ENCODE measurements around the gene COL11A2. TPM values are rescaled to one million over a fixed set of nuclear protein-coding genes. Genes with fewer than 3 reads are reported as not detected.

The COL11A2 gene
- total RNA-seq, 1 experiment from 2014 or later, result 0.58 TPM

GRCh38 chr6:33139596-33140206 lies 52.6 kb downstream of the COL11A2 start:
- Histone ChIP-seq H3K4me3 (ENCODE audit: low read length) (no peak overlapping the region), H2AFZ (ENCODE audit: low read length) (no peak overlapping the region), H3K79me2 (ENCODE audit: low read length) (no peaks in the 10 kb centered on the region), H3K9me2 (replicated peaks; ENCODE audit: low read length) (no peaks in the 10 kb centered on the region), H3K27ac (ENCODE audit: low read length) (no peak overlapping the region), H3K4me2 (ENCODE audit: low read length) (no peak overlapping the region), H3K27me3 (ENCODE audit: low read length) (peaks cover 44% of the 10 kb centered on the region), H3K9me3 (ENCODE audit: low read length) (no peaks in the 10 kb centered on the region), H3K36me3 (ENCODE audit: low read depth, low read length) (no peaks in the 10 kb centered on the region), H4K20me1 (ENCODE audit: low read length) (no peaks in the 10 kb centered on the region), H3K4me1 (ENCODE audit: insufficient read depth, low read length) (no peaks in the 10 kb centered on the region), H3K9ac (ENCODE audit: low read length) (no peak overlapping the region), H3F3A (ENCODE audit: low read length, unreplicated experiment) (no peaks in the 10 kb centered on the region)
- POLR2A ChIA-PET (ENCODE audit: unreplicated experiment), result no interaction called here
- ATAC-seq (no peak), DNase-seq (no peak)
- intact Hi-C loops (cut with micrococcal nuclease), result loop anchor here (10.0 kb wide), 1 partner anchor 255 kb away; no protein-coding TSS in a partner anchor
- CTCF ChIA-PET, result no interaction called here
- no TSS peak for BruUV-seq (replicated peaks)
- no peak for TF ChIP-seq EZH2 (IDR thresholded peaks at IDR 0.05; ENCODE audit: low read length, unreplicated experiment)
- TF ChIP-seq CTCF (conservative IDR thresholded peaks at IDR 0.05; ENCODE audit: low read depth, low read length), result no peak
- TF ChIP-seq EZH2phosphoT487 (IDR thresholded peaks at IDR 0.05; ENCODE audit: borderline replicate concordance, low read length), result no peak

GRCh38 chr6:33136310-33136900 lies 55.9 kb downstream of the COL11A2 start:
- no peak for TF ChIP-seq EZH2phosphoT487 (IDR thresholded peaks at IDR 0.05; ENCODE audit: borderline replicate concordance, low read length)
- TF ChIP-seq CTCF (conservative IDR thresholded peaks at IDR 0.05; ENCODE audit: low read depth, low read length), result no peak
- TF ChIP-seq EZH2 (IDR thresholded peaks at IDR 0.05; ENCODE audit: low read length, unreplicated experiment), result no peak
- H3K27me3 ChIP-seq (ENCODE audit: low read length), result peaks cover 27% of the 10 kb centered on the region
- H3K9me2 ChIP-seq (replicated peaks; ENCODE audit: low read length), result no peaks in the 10 kb centered on the region
- no peaks in the 10 kb centered on the region for H3K79me2 ChIP-seq (ENCODE audit: low read length)
- no peak overlapping the region for H3K4me3 ChIP-seq (ENCODE audit: low read length)
- no peak overlapping the region for H3K27ac ChIP-seq (ENCODE audit: low read length)
- ChIA-PET CTCF (no interaction called here), POLR2A (ENCODE audit: unreplicated experiment) (no interaction called here)
- no peak for DNase-seq
- H3K9ac ChIP-seq (ENCODE audit: low read length), result no peak overlapping the region
- H3K36me3 ChIP-seq (ENCODE audit: low read depth, low read length), result no peaks in the 10 kb centered on the region
- H3K4me1 ChIP-seq (ENCODE audit: insufficient read depth, low read length), result peaks cover 10% of the 10 kb centered on the region; the same call in 1 of the 2 replicates
- ATAC-seq, result no peak
- no peak overlapping the region for H3K4me2 ChIP-seq (ENCODE audit: low read length)
- H2AFZ ChIP-seq (ENCODE audit: low read length), result no peak overlapping the region
- H4K20me1 ChIP-seq (ENCODE audit: low read length), result no peaks in the 10 kb centered on the region
- intact Hi-C loops (cut with micrococcal nuclease), result no loop called here
- BruUV-seq (replicated peaks), result no TSS peak
- H3F3A ChIP-seq (ENCODE audit: low read length, unreplicated experiment), result no peaks in the 10 kb centered on the region
- no peaks in the 10 kb centered on the region for H3K9me3 ChIP-seq (ENCODE audit: low read length)

GRCh38 chr6:33132081-33132524 lies 60.2 kb downstream of the COL11A2 start:
- no peak overlapping the region for H3K27ac ChIP-seq (ENCODE audit: low read length)
- H3K27me3 ChIP-seq (ENCODE audit: low read length), result peaks cover 29% of the 10 kb centered on the region
- BruUV-seq (replicated peaks), result no TSS peak
- ATAC-seq, result no peak
- no peaks in the 10 kb centered on the region for H3K79me2 ChIP-seq (ENCODE audit: low read length)
- H3K9me3 ChIP-seq (ENCODE audit: low read length), result no peaks in the 10 kb centered on the region
- TF ChIP-seq EZH2phosphoT487 (IDR thresholded peaks at IDR 0.05; ENCODE audit: borderline replicate concordance, low read length) (no peak), EZH2 (IDR thresholded peaks at IDR 0.05; ENCODE audit: low read length, unreplicated experiment) (no peak), CTCF (conservative IDR thresholded peaks at IDR 0.05; ENCODE audit: low read depth, low read length) (no peak)
- DNase-seq, result no peak
- CTCF ChIA-PET, result no interaction called here
- no peaks in the 10 kb centered on the region for H4K20me1 ChIP-seq (ENCODE audit: low read length)
- no peak overlapping the region for H3K9ac ChIP-seq (ENCODE audit: low read length)
- H3K4me2 ChIP-seq (ENCODE audit: low read length), result no peak overlapping the region
- peaks cover 10% of the 10 kb centered on the region; the same call in 1 of the 2 replicates for H3K4me1 ChIP-seq (ENCODE audit: insufficient read depth, low read length)
- H3K4me3 ChIP-seq (ENCODE audit: low read length), result no peak overlapping the region
- intact Hi-C loops (cut with micrococcal nuclease), result no loop called here
- H3K9me2 ChIP-seq (replicated peaks; ENCODE audit: low read length), result no peaks in the 10 kb centered on the region
- H3K36me3 ChIP-seq (ENCODE audit: low read depth, low read length), result no peaks in the 10 kb centered on the region
- POLR2A ChIA-PET (ENCODE audit: unreplicated experiment), result no interaction called here
- H2AFZ ChIP-seq (ENCODE audit: low read length), result no peak overlapping the region
- no peaks in the 10 kb centered on the region for H3F3A ChIP-seq (ENCODE audit: low read length, unreplicated experiment)

Measured in PC-3 (cell line).